Small intestine (tissue), 7 donors: ENCODE results near the gene RNF212. TPM values are rescaled to one million over a fixed set of nuclear protein-coding genes. Genes with fewer than 3 reads are reported as not detected.

Experiments
- DNase-seq, 2 donors: peaks; one replicate each; pipeline versions ENCODE4 v3.0.0 to v3.0.0-alpha.2; 2013
- FAIRE-seq: peaks from 2 replicates; lab custom pipeline; 2012; peaks lifted over from hg19 to GRCh38; lab: Jason Lieb, UNC
- H3K27ac ChIP-seq, 3 donors: one replicate each; pipeline ENCODE4 v1.5.1; 2013; ENCODE audit warnings: low read length in 2 of 3, mild to moderate bottlenecking in 2 of 3, control low read depth in 1 of 3, inconsistent platforms in 1 of 3, low read depth in 1 of 3, moderate library complexity in 1 of 3
- H3K27me3 ChIP-seq, 3 donors: one replicate each; pipeline ENCODE4 v1.6.1; 2013; ENCODE audit warnings: low read length in 3 of 3, inconsistent platforms in 1 of 3; ENCODE audit not compliant: control insufficient read depth in 3 of 3, insufficient read depth in 3 of 3
- H3K36me3 ChIP-seq, 3 donors: one replicate each; pipeline ENCODE4 v1.6.1; 2013; ENCODE audit warnings: low read length in 3 of 3, inconsistent platforms in 1 of 3, low read depth in 1 of 3, mild to moderate bottlenecking in 1 of 3, moderate library complexity in 1 of 3; ENCODE audit not compliant: control insufficient read depth in 3 of 3, insufficient read depth in 2 of 3
- H3K4me1 ChIP-seq, 3 donors: one replicate each; pipeline ENCODE4 v1.6.1; 2013; ENCODE audit warnings: low read length in 2 of 3, inconsistent platforms in 1 of 3, low read depth in 1 of 3, mild to moderate bottlenecking in 1 of 3, moderate library complexity in 1 of 3; ENCODE audit not compliant: control insufficient read depth in 3 of 3, insufficient read depth in 2 of 3
- H3K4me3 ChIP-seq, 3 donors: one replicate each; pipeline ENCODE4 v1.5.1; 2013; ENCODE audit warnings: low read length in 3 of 3, control low read depth in 1 of 3, inconsistent platforms in 1 of 3, low read depth in 1 of 3, mild to moderate bottlenecking in 1 of 3, moderate library complexity in 1 of 3
- H3K9me3 ChIP-seq, 2 donors: one replicate each; pipeline ENCODE4 v1.6.1; 2013; ENCODE audit warnings: low read depth in 1 of 2, low read length in 1 of 2; ENCODE audit not compliant: control insufficient read depth in 2 of 2, insufficient read depth in 1 of 2
- WGBS, 3 donors: extraction: QIAGEN DNeasy Blood & Tissue Kit; methylation state at CpG; one replicate each; pipeline ENCODE4 v1.1.7; 2013; 5-methylcytosine and 5-hydroxymethylcytosine counted together
- polyA plus RNA-seq, 4 donors: library from polyadenylated mRNA; stranded (reverse) in 3 of 4; unstranded in 1 of 4; fragments of 200-250 nt in 3 of 4; fragments of 120-200 nt in 1 of 4; gene quantifications; one replicate each; pipeline versions ENCODE4 v1.2.1 to v1.2.3, GENCODE V29; 2013
- donor health status: healthy with polysubstance abuse.
- donor health status: control.
- donor health status: control.
- donor health status: Bipolar disorder and iron deficiency.
- donor health status: healthy.

Gene RNF212
- polyA plus RNA-seq, 4 donors = 1.4 to 2.2 (median 1.7) TPM; not detected in 1

DNA sequence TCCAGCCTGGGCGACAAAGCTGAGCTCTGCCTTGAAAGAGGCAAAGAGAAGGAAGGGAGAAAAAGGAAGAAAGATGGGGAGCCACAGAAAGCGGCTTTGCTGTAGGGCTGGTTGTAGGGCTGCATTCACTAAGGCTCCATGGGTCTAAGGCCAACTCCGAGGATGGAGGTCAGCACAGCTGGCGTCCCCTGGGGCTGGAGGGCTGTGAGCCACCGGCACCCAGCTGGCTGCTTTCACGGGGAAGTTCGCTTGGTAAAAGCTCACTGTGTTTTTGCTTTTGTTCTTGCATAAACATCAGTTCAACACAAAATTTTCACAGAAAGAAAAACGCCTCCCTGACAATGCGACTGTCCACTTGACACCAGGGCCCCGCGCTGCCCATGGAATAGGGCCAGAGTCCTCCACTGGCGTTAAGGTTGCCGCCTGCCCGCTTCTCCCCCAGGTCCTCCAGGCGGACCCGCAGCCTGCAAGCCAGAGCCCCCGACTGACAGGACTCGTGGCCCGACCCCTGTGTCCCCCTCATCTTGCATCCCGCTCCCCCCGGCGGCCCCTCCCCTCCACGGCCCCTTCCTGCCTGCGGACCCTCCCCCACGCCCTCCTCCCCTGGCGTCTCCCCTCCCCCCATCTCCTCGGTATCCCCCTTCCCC lies 1.1 kb downstream of the RNF212 start:
- H3K27ac ChIP-seq = no peak overlapping the region
- peaks cover 0 to 12% (median 0%) of the 10 kb centered on the region in 3 donors for H3K27me3 ChIP-seq
- H3K4me1 ChIP-seq = peaks cover 0 to 7% (median 3%) of the 10 kb centered on the region in 3 donors
- H3K4me3 ChIP-seq = no peak overlapping the region
- FAIRE-seq (no peak), DNase-seq (no peak)
- H3K36me3 ChIP-seq = no peaks in the 10 kb centered on the region
- H3K9me3 ChIP-seq = no peaks in the 10 kb centered on the region
- 70 to 84% (median 79%) methylated on average over 22 to 27 of the region's 27 CpGs for WGBS, 3 donors

DNA sequence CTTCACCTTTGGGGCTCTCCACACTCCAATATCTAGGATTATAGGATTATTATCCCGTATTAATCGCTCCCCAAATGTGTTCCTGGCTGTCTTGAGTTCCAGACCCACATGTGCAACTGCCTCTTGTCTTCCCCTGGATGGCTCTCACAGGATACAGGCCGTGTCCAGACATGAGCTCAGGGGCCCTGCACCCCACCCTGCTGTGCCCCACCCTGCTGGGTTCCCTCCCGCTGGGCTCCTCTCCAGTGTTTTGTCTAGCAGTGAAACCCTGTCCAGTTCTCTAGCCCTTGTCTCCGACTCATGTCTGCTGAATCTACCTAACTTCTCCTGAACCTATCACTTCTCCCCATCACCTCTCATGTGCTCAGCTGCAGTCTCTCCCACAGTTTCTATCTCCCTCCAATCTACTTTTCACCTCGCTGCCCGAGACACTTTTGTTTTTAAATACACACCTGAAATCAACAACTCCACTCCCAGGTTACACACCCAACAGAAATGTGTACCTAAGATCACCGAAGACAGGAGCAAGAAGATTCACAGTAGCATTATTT lies 2.0 kb downstream of the RNF212 start:
- no peak overlapping the region for H3K27ac ChIP-seq
- 70 to 81% (median 72%) methylated on average over 8 of the region's 8 CpGs for WGBS, 3 donors
- H3K36me3 ChIP-seq = no peaks in the 10 kb centered on the region
- FAIRE-seq = no peak
- peaks cover 0 to 7% (median 3%) of the 10 kb centered on the region in 3 donors for H3K4me1 ChIP-seq
- H3K9me3 ChIP-seq = no peaks in the 10 kb centered on the region
- H3K27me3 ChIP-seq = peaks cover 0 to 12% (median 0%) of the 10 kb centered on the region in 3 donors
- no peak for DNase-seq
- no peak overlapping the region for H3K4me3 ChIP-seq

DNA sequence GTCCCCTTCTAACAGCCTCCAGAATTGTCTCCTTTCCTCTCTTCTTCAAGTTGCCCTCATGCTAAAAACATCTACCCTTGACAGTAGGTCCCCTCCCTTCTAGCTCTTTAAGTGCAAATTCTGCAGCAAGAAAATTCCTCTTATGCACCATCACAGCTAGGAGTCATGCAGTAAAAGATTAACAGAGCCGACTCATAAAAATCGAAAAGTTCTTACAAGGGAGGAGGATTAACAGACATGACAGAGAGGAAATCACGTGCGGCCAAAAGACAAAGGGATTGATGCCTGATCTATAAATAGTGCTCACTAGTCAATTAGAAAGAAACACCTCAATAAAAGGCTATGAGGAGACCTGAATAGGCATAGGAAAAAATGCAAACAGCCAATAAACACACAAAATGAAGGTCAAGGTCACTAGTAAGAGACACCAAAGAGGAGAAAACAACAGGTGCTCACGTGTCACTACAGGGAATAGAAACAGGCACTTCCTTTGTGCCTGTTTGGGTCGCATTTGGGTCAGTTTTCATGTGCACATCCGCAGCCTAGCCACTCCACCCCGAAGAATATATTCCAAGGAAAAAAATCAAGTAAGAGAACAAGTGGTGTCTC lies 3.4 kb downstream of the RNF212 start:
- Histone ChIP-seq H3K27ac (no peak overlapping the region), H3K4me1 (peaks cover 0 to 7% (median 0%) of the 10 kb centered on the region in 3 donors), H3K27me3 (peaks cover 0 to 10% (median 0%) of the 10 kb centered on the region in 3 donors), H3K4me3 (no peak overlapping the region), H3K9me3 (no peaks in the 10 kb centered on the region), H3K36me3 (no peaks in the 10 kb centered on the region)
- FAIRE-seq (no peak), DNase-seq (peak; percentile 15 to 69)
- 13 to 54% (median 34%) methylated on average over 8 of the region's 8 CpGs for WGBS, 3 donors

DNA sequence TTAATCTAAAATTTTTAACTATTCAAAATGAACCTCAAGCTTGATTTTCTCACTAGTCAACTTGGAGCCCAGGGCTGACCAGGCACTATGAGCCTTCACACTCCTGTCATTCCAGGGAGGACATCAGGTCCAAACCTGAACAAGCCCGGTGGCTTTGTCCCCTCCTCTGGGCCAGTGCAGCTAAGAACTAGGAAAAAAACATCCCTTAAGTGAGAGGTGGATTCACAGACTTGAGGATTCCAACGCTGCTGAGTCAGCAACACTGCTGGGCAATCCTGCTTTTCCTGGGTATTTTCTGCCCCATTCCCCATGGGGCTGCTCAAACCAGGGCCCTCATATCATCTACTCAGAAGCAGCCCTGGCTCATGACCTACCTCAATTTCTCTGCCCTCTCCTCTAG lies 4.0 kb downstream of the RNF212 start:
- Histone ChIP-seq H3K9me3 (no peaks in the 10 kb centered on the region), H3K27me3 (peaks cover 0 to 10% (median 0%) of the 10 kb centered on the region in 3 donors), H3K4me1 (peaks cover 0 to 7% (median 0%) of the 10 kb centered on the region in 3 donors), H3K27ac (no peak overlapping the region), H3K4me3 (no peak overlapping the region), H3K36me3 (no peaks in the 10 kb centered on the region)
- WGBS, 3 donors = 71 to 76% (median 72%) methylated on average over 2 of the region's 2 CpGs
- FAIRE-seq = no peak
- no peak for DNase-seq

DNA sequence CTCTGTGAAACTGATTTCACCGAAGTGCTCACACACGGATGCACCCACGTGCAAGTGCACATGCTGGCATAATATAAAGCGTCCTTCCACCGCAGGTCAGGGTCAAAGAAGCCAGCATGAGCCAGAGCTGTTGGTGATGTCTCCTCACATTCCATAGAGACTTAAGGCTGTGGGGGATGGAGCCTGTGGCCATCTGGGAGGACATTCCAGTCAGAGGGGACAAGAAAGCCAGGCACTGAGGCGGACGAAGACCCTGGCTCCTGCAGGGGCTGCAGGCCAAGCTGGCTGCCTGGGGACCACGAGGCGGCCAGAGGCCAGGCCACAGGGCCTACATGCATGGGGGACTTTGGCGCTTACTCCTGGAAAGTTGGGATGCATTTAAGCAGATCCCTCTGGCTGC lies 7.7 kb downstream of the RNF212 start:
- 81 to 87% (median 82%) methylated on average over 10 of the region's 10 CpGs for WGBS, 3 donors

DNA sequence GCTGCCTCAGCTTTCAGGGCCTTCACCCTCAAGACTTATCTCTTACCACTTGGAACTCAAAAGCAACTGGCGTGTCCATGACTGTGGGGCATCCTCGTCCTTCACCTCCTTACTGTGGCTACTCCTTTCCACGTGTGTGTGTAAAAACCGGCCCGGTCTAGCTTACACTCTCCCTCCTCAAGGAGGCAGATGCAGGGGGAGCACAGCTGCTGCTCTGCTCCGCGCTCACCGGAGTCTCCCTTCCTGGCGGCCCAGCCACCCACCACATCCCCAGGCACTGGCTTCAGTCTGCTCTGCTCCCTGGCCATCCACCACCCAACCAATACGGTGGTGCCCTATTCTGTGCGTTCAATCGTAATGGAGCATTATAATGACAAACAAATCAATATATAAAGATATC lies 8.3 kb downstream of the RNF212 start:
- H3K4me1 ChIP-seq = peaks cover 0 to 10% (median 0%) of the 10 kb centered on the region in 3 donors
- FAIRE-seq (no peak), DNase-seq (no peak)
- no peaks in the 10 kb centered on the region for H3K36me3 ChIP-seq
- no peak overlapping the region for H3K4me3 ChIP-seq
- H3K27ac ChIP-seq = no peak overlapping the region
- no peaks in the 10 kb centered on the region for H3K9me3 ChIP-seq
- H3K27me3 ChIP-seq = no peaks in the 10 kb centered on the region
- 80 to 86% (median 84%) methylated on average over 12 of the region's 12 CpGs for WGBS, 3 donors

More for the DNA sequence above, 7.7 kb downstream of the RNF212 start:
- FAIRE-seq (no peak), DNase-seq (no peak)
- peaks cover 0 to 7% (median 0%) of the 10 kb centered on the region in 3 donors for H3K4me1 ChIP-seq
- H3K27me3 ChIP-seq = no peaks in the 10 kb centered on the region
- H3K36me3 ChIP-seq = no peaks in the 10 kb centered on the region
- H3K27ac ChIP-seq = no peak overlapping the region
- H3K9me3 ChIP-seq = no peaks in the 10 kb centered on the region
- H3K4me3 ChIP-seq = no peak overlapping the region

DNA sequence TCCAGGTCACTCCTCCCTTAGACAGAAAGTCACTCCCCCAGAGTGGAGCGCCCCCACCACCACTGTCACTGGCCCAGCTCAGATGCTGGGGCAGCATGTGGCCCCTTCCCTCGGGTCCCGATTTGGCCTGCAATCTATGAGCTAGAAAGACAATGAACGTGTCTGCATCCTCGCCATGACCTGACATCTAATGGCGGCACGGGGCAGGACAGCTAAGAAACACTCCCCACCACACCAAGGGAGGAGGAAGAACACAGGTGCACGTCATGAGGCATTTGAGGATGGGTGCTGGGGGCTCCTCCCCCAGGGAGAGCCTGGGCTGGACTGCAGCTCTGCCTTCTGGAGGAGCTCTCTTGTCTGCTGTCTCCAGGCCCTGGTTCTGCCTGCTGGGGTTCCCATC lies 8.7 kb downstream of the RNF212 start:
- Histone ChIP-seq H3K4me3 (no peak overlapping the region), H3K27ac (no peak overlapping the region), H3K36me3 (no peaks in the 10 kb centered on the region), H3K9me3 (no peaks in the 10 kb centered on the region), H3K4me1 (peaks cover 0 to 11% (median 0%) of the 10 kb centered on the region in 3 donors), H3K27me3 (no peaks in the 10 kb centered on the region)
- FAIRE-seq (no peak), DNase-seq (no peak)
- WGBS, 3 donors = 87 to 91% (median 90%) methylated on average over 7 to 8 of the region's 8 CpGs

DNA sequence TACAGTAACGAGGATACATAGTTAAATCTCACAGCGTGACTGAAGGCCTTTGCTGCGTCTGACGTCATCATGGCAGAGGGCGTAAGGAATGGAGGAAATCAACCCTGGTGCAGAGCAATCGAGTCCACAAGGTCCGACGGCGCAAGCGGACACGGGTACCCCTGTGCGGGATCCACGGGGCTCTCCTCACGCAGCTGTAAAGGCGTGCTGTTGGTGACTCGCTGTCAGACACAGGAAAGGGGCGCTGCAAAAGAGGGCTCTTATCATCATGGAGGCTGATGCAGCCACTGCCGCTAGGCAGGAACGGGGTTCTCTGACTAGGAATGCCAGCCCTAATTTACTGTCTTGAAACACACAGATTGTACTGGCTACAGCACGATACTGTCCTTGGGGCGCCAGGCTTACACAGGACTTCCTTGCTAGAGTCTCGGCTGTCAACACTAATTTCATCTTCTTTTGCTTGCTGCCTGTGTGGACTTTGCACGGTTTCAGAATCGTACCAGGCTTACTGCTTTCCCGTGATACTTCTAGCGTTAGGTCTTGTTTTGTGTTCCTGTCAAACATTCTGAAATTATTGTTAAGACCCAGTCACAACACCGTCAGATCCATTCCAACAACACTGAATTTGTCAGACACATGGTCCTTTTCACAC lies 13.6 kb downstream of the RNF212 start:
- DNase-seq (peak; percentile 72 to 83), FAIRE-seq (no peak)
- WGBS, 3 donors = 25 to 73% (median 42%) methylated on average over 27 of the region's 27 CpGs

More for the DNA sequence above, 13.6 kb downstream of the RNF212 start:
- no peaks in the 10 kb centered on the region for H3K27me3 ChIP-seq
- H3K27ac ChIP-seq = peak overlapping the region in 1 of 3 donors; percentile 60
- no peaks in the 10 kb centered on the region for H3K9me3 ChIP-seq
- no peaks in the 10 kb centered on the region for H3K36me3 ChIP-seq
- H3K4me1 ChIP-seq = peaks cover 0 to 8% (median 0%) of the 10 kb centered on the region in 3 donors
- H3K4me3 ChIP-seq = peak overlapping the region in 1 of 3 donors; percentile 26
